HT-29 (cell line): ENCODE measurements around the gene TLK1. TPM values are rescaled to one million over a fixed set of nuclear protein-coding genes. Genes with fewer than 3 reads are reported as not detected.
A peak's percentile ranks its signal among the peaks of the same experiment; 100 is the strongest.
"Not testable (repeated sequence)": the region's sequence is repeated elsewhere in the genome, so short reads cannot be mapped to it uniquely, and the experiment has no call there.

Source experiments
- DNase-seq: peaks from one replicate; pipeline ENCODE4 v3.0.0-alpha.2; 2015; ENCODE audit warnings: low spot score
- total RNA-seq: library from RNA; depleted of rRNA; stranded (reverse); fragments of >200 nt; shearing (Covaris generic); gene quantifications from 2 replicates; pipeline ENCODE4 v1.2.3, GENCODE V29; 2014

TLK1 gene
- total RNA-seq, 1 experiment from 2014 or later = 8.3 TPM

DNA sequence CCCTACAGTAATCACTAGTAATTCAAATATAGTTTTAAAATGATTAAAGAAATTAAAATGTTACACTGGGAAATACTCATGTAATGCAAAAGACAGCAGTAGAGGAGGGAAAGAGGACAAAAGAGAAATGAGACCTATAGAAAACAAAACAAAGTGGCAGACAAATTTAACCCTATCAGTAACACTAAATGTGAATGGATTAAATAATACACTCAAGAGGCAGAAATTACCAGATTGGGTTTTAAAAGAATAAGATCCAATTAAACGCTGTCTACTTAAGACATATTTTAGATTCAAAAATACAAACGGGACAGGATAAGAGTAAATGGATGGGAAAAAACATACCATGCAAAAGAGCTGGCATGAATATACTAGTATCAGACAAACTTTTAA is 17.0 kb downstream of the TLK1 start:
- DNase-seq = no peak

DNA sequence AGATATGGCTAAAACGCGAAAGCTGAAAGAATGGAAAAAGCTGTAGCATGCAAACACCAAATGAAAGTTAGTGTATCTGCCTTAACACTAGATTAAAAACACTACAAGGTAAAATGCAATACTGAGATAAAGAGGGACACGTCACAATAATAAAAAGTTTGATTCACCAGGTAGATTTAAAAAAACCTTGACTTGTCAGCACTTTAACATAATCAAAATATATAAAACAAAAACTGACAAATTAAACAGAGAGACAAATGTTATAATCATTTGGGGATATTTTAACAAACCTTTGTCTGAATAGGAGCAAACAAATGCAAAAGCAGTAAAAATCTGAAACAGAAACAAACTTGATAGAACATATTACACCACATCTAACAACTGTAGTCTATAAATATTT is 18.3 kb downstream of the TLK1 start:
- no peak for DNase-seq

DNA sequence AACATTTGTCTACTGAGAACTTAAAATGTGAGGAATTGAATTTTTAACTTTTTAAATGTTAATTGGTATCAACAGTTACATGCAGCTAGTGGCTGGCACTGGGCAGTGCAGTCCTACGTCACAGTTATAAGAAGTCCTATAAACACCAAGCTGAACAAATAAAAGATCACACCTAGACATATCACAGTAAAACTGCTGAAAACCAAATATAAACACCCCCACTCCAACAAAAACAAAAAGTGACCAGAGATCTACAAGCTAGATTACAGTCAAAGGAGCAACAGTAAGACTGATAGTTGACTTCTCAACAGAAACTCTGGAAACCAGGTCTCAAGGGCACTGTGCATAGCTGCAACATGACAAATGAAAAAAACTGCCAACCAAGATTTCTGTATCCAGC is 19.4 kb downstream of the TLK1 start:
- DNase-seq = no peak

DNA sequence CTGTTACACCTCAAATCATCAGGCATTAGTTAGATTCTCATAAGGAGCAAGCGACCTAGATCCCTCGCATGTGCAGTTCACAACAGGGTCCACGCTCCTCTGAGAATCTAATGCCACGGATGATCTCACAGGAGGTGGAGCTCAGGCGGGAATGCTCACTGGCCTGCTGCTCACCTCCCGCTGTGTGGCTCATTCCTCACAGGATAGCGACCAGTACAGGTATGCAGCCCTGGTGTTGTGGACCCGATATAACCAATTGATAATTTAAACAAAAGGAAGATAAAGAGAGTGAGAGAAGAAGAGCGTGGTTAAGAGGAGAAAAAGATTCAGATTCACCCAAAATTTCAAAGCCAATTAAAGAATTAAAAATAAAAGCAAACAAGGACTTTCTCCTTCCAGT is 20.8 kb downstream of the TLK1 start:
- no peak for DNase-seq

DNA sequence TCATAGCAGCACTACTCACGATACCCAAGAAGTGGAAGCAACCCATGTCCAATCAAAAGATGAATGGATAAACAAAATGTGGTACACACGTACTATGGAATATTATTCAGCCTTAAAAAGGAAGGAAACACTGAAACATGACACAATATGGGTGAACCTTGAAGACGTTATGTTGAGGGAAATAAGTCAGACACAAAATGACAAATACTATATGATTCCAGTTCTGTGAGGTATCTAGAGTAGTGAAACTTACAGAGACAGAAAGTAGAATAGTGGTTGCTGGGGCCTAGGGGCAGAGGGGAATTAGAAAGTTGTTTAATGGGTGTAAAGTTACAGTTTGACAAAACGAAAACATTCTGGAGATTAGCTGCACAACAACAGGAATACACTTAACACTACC is 24.7 kb downstream of the TLK1 start:
- DNase-seq = no peak

DNA sequence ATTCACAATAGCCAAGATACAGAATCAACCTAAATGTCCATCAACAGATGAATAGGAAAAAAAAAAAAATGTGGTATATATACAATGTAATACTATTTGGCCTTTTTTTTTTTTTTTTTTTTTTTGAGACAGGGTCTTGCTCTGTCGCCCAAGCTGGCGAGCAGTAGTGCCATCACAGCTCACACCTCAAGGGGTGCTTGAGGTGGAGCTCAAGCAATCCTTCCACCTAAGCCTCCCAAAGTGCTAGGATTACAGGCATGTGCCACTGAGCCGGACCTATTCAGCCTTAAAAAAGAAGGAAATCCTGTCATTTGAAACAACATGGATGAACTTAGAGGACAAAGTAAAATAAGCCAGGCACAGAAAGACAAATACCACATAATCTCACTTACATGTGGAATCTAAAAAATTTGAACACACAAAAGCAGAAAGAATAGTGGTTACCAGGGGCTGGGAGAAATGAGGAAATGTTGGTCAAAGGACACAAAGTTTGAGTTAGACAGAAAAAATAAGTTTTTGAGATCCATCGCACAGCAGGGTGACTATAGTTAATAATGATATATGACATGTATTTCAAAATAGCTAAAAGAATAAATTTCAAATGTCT is 26.0 kb downstream of the TLK1 start:
- no peak for DNase-seq

DNA sequence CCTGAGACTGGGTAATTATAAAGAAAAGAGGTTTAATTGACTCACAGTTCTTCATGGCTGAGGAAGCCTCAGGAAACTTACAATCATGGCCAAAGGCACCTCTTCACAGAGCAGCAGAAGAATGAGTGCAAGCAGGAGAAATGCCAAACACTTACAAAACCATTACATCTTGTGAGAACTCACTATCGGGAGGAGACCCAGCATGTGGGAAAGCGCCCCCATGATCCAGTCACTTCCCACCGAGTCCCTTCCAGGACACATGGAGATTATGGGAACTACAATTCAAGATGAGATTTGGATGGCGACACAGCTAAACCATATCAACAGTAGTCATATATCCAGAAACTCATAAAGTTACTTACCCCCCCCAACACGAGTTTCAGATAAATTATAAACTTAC is 28.6 kb downstream of the TLK1 start:
- no peak for DNase-seq

DNA sequence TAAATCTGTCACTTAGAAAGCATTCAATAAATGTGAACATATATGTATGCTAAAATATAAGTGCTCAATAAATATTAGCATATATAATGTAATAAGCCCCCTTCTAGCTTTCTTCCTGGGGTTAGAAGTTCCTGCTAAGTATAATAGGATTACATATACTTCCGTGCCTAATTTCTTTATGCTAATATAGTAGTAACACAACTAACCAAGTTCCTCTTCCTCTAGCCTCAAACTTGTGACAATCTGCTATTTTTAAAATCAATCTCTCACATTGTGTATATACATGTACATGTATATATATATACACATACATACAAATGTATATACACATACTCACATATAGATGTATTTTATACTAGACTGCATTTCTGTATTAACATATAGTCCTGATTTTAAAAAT is 32.2 kb downstream of the TLK1 start:
- no peak for DNase-seq

DNA sequence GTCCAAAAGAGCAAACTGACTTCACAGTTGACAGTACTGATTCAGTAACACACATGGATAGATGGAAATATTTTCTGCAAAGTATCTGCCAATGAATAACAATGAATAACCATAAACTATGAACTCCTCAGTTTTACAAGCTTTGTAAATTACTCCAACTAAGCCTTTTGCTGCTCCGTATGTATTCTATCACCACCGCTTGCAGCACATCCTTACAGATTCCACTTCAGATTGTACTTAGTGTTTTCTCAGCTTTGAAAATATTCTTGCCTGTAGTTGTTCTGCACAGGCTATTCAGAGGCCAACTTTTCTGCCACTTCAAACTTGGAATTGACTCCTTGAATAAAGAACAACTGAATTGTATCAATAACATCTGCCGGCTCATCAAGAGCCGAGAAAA is 36.2 kb downstream of the TLK1 start:
- DNase-seq = no peak

DNA sequence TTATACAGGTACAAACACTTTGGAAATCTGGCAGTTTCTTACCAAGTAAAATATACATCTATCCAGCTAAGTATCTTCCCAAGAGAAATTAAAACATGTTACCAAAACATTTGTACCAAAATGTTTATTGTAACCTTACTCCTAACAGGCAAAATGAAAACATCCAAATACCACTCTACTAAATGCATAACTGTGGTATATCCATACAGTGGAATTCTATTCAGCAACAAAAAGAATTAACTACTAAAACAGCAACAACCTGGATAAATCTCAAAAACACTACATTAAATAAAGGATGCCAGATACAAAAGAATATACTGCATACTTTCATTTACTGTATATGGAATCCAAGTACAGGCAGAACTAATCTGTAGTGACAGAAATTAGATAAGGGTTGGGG is 51.1 kb downstream of the TLK1 start:
- no peak for DNase-seq

DNA sequence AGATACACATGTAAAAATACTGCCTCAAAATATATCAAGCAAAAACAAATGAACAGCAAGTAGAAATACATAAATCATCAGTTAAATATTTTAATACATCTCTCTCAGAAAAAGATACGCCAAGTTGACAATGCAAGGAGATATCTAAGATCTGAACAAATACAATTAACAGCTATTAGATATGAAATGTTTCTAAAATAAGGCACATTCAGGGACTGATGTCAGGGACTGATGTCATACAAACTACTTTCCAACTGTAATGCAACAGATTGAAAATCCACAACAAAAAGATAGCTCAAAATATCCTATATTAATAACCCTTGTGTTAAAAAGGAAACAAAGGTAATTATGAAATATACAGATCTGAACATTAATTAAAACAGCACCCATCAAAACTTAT is 51.7 kb downstream of the TLK1 start:
- no peak for DNase-seq

DNA sequence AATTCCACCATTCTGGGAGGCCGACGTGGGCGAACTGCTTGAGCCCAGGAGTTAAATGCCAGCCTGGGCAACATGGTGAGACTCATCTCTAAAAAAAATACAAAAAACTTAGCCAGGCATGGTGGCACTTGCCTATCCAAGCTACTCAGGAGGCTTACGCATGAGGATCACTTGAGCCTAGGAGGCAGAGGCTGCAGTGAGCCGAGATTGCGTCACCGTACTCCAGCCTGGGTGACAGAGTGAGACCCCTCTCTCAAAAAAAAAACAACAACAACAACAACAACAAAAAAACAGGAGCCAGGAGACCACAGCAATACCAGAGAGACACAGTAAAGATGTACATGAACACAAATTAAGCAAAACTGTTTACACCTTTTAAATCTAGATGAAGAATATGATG is 52.9 kb downstream of the TLK1 start:
- DNase-seq = no peak

DNA sequence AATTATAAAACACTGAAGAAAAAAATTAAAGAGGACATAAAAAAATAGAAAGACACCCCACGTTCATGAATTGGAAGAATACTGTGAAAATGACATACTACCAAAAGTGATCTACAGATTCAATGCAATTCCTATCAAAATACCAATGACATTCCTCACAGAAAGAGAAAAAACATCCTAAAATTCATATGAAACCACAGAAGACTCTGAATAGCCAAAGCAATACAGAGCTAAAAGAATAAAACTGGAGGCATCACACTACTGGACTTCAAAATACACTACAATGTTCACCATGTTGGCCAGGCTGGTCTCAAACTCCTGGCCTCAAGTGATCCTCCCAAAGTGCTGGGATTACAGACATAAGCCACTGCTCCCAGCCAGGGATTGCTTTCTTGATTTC is 56.3 kb downstream of the TLK1 start:
- DNase-seq = no peak

DNA sequence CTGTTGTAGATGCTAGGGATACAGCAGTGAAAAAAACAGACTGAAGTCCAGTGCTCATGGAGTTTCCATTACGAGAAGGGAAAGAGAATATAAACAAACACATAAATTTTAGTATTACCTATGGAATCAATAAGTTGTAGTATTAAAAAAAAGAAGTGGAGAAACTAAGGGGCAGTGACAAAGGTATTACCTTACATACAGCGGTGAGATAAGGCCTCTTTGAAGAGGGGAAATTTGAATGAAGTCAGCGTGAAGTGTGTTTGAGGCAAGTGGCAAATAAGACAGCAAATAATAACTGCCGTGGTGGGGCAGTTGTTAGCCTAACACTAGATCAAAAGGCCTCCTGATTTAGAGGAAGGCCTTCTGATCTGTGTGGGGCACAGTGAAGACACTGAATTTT is 57.9 kb downstream of the TLK1 start:
- DNase-seq = no peak

DNA sequence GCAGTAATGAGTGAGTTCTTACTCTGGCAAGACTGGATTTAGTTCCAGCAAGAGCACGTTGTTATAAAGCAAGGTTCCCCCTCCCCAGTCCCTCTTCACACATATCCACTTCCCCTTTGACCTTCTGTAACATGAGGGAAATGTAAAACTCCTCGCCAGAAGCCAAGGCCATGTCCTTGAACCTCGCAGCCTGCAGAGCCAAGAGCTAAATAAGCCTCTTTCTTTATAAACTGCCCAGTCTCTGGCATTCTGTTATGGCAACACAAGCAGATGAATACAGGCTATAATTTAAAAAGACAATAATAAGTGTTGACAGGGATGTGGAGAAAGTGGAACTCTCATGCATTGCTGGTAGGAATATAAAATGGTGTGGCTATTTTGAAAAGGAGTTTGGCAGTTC is 60.3 kb downstream of the TLK1 start:
- DNase-seq = no peak

DNA sequence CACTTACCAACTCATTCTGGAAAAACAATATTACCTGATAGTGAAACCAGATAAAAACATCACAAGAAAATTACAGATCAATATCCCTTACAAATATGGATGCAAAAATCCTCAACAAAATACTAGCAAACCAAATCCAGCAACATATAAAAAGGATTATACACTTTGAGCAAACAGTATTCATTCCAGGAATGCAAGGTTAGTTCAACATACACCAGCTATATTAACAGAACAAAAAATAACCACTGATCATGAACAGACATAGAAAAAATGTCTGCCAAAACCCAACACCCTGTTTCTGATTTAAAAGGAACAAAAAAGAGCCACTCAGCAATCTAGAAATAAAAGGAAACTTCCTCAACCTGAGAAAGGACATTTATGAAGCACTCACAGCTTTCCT is 62.1 kb downstream of the TLK1 start:
- no peak for DNase-seq

DNA sequence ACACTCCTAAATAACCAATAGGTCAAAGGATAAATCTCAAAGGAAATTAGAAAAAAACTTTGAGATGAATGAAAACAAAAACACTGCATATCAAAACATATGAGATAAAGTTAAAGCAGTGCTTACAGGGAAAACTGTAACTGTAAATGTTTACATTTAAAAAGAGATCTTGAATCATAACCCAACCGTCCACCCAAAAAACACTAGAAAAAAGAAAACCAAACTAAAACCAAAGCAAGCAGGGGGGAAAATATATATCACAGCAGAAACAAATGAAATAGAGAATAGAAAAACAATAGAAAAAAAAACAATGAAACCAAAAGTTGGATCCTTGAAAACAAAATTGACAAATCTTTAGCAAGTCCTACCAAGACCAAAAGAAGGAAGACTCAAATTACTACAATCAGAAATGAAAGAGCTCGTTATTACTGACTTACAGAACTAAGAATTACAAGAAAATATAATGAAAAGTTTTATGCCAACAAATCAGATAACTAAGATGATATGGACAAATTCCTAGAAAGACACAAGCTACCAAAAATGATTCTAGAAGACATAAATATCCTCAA is 65.6 kb downstream of the TLK1 start:
- DNase-seq = no peak

DNA sequence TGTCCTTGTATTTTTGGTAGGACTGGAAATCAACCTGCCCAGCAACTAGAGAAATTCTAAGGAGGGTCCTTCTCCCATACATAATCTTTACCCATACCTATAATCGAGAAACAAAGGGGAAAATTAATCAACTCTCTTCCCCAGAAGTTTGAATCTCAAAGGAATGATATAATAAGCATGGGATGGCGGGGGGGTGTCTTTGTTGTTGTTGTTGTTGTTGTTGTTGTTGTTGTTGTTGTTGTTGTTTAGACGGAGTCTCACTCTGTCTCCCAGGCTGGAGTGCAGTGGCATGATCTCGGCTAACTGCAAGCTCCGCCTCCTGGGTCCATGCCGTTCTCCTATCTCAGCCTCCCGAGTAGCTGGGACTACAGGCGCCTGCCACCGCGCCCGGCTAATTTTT is 69.2 kb downstream of the TLK1 start:
- not testable (repeated sequence) for DNase-seq

DNA sequence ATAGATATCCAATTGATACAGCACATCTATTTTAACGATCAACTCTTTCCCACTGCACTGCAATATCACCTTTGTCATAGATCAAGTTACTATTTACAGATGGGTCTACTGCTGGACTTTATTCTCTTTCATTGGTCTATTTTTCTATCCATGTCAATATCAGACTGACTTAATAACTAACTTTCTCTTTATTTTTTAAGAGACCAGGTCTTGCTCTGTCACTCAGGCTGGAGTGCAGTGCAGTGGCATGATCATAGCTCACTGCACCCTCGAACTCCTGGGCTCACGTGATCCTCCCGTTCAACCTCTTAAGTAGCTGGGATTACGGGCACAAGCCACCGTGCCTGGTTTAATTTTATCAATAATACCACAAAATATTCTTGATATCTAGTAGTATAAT is 71.2 kb downstream of the TLK1 start:
- no peak for DNase-seq

DNA sequence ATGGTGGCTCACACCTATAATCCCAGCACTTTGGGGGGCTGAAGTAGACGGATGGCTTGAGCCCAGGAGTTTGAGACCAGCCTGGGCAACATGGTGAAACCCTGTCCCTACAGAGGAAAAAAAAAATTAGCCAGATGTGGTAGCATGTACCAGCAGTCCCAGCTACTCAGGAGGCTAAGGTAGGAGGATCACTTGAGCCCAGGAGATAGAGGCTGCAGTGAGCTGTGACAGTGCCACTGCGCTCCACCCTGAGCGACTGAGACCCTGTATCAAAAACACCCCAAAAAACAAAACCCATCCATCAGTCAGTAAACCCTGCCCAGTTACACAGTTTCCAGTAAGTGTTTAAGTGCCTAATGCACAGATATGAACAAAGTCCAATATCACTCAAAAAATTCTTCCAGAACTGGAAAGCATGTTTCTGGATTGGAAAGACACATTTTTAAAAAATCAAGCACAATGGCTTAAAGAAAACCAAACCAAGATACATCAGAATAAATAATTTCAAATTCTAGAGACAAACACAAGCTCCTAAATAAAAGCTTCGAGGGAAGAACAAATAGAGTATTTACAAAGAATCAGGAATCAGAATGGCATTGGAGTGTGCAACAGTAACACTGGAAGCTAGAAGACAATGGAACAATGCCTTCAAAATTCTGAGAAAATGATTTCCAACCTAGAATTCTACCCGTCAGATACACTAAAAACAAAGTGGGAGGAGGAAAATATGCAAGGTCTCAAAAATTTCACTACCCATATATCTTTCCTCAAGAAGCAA is 72.4 kb downstream of the TLK1 start:
- DNase-seq = no peak

DNA sequence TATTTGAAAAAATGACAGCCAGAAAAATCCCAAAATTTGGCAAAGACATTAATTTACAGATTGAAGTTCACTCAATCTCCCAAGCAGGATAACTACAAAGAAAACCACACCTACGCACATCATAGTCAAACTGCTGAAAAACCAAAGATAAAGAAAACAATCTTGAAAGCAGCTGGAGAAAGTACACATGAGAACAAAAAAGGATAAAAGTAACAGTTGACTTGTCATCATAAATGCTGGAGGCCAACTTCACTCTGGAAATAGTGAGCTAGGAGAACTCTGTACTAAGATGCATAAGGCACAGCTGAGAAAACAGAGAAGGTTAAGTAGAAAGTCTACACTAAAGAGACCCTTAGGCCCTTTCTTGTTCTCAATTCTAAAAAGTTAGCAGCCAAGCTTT is 73.1 kb downstream of the TLK1 start:
- DNase-seq = no peak

DNA sequence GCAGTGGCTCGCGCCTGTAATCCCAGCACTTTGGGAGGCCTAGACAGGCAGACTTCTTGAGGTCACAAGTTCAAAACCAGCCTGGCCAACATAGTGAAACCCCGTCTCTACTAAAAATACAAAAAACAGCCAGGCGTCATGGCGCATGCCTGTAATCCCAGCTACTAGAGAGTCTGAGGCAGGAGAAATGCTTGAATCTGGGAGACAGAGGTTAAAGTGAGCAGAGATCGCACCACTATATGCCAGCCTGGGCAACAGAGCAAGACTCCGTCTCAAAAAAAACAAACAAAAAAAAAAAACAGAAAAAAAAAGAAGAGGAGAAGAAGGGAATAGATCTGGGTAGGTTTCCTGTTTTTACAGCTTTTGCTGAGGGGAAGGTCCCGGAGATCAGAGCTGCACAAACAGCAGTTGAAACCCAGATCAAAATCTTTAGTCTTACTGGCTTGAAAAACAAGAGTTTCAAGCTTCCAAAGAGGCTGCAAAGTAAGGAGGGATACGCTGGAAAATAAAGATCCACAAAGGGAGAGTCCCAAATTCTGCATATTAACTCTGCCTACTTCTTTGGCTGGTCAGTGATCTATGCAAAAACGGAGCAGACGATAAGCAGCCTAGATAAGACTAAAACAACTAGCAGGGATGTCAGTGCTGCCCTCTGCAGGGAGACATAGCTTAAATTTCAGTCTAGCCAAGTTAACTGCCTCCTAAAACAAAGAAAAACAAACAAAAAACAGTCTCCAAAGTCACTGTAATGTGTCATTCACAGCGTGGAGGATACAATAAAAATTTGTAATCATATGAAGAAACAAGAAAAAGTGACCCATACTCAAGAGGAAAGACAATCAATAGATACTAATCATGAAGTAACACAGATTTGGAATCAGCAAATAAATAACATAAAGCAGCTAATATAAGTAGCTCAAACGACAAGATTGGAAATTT is 74.1 kb downstream of the TLK1 start:
- DNase-seq = peak; percentile 65
